Fibroblast of villous mesenchyme (primary cell): Measurements from ENCODE around the gene ATP6V0A1. TPM values are rescaled to one million over a fixed set of nuclear protein-coding genes. Genes with fewer than 3 reads are reported as not detected.

ENCODE experiments used
- DNase-seq: peaks from one replicate; pipeline ENCODE4 v3.0.0-alpha.2; 2010; ENCODE audit warnings: low read depth
- H3K4me3 ChIP-seq: 2 replicates; pipeline ENCODE4 v1.5.1; 2011; ENCODE audit warnings: low read depth, mild to moderate bottlenecking, low read length
- CTCF ChIP-seq: IDR thresholded peaks from 2 replicates; pipeline ENCODE4 v1.5.1; 2012; ENCODE audit warnings: low read depth, mild to moderate bottlenecking, low read length; ENCODE audit not compliant: insufficient read depth
- total RNA-seq: library from RNA; depleted of rRNA; stranded (reverse); fragments of >200 nt; gene quantifications from 2 replicates; pipeline ENCODE4 v1.2.3, GENCODE V29; 2012

ATP6V0A1 gene
- total RNA-seq, 1 donor = 82.5 TPM

DNA sequence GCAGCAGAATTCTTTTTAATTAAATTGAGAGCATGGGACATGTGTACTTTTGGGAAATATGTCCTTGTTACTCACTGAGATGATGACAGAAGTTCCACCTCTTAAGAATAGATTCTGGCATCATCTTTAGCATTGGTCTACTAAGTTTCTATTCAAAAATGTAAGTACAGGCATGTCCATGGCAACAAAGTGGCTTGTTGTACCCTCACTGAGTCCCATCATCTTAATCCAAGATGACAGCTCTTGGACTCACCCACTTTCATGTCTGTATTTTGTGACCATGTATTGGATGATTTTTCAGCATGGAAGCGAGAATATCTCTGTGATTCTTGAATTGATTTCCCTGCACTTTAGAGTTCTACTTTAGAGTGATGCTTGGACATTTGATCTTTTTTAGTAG, 44.2 kb downstream of the ATP6V0A1 start:
- DNase-seq = no peak
- no peak for TF ChIP-seq CTCF
- H3K4me3 ChIP-seq = no peak overlapping the region

DNA sequence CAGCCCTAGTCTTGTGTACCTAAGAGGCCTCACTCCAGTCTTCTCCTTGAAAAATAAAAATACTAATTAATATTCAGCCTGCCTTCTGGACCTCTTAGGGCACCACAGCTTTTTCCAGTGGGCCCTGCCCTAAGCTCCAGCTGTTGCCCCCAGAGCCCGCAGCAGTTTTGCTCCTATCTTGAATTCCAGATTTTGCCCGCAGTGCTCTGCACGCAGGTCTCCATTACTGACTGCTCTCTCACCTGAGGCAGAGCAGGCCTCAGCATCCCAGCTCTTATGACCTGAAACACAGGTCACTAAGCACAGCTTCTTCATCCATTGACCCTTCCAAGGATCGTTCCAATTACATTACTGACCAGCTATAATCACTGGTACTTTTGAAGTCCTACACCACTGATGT, 49.0 kb downstream of the ATP6V0A1 start:
- no peak overlapping the region for H3K4me3 ChIP-seq
- TF ChIP-seq CTCF = no peak
- no peak for DNase-seq

DNA sequence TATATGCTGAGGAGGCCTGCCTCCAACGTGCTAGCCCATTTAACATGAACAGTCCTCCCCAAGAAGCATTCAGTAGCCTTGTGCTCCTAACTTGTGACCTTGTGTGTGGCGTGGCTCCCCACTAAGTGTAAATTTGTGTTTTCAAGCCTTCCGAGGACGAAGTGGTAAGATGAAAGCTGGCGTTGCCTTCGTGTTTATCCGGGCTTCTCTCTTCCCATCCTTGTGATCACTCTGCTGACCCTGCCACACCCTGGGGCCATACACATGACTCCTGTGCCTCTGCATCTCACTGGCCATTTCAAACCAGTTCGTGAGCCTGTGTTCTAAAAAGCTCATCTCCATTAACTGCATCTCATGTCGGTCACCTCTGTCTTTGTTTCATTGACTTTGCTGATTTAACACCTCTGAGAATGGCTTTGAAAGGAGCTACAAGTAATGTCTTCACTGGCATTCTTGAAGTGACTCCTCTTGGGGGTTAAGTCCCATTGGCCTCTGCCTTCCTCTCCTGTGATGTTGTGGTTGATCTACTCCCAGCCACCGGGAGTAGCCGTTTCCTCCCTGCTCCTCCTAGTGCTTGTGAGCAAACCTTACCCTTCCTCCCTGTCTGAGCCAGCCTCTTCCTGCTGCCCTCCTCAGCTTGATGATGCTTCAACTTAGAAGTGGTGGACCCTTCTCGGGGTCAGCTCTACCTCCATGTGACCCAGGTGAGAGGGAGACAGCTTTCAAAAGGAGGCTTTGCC, 49.9 kb downstream of the ATP6V0A1 start:
- TF ChIP-seq CTCF = no peak
- no peak overlapping the region for H3K4me3 ChIP-seq
- DNase-seq = no peak

GRCh38 chr17:42509409-42509808, 50.7 kb downstream of the ATP6V0A1 start:
- H3K4me3 ChIP-seq = no peak overlapping the region
- no peak for TF ChIP-seq CTCF
- no peak for DNase-seq

DNA sequence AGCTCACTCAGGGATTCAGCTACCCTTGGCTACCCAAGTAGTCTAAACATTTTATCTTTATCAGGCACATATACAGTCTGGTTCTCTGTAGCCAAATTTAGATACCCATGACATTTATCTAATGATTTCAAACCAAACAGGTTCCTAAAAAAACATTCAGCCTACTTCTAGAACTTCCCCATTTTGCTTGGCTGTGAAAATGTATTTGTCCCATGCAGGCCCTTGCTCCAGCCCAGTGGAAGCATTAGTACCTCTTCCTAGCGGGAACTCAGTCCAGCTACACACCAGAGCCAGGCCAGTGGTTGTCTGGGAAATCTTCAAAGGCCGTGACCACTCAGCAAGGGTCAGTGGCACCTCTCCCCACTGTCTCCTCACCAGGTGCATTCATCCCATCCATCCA, 51.2 kb downstream of the ATP6V0A1 start:
- no peak overlapping the region for H3K4me3 ChIP-seq
- TF ChIP-seq CTCF = no peak

GRCh38 chr17:42512246-42512645, 53.6 kb downstream of the ATP6V0A1 start:
- H3K4me3 ChIP-seq = no peak overlapping the region
- DNase-seq = no peak
- TF ChIP-seq CTCF = no peak

More for the DNA sequence above, 51.2 kb downstream of the ATP6V0A1 start:
- DNase-seq = no peak
